ENCODE measurements around the gene MEIS3.

Gene MEIS3

DNA sequence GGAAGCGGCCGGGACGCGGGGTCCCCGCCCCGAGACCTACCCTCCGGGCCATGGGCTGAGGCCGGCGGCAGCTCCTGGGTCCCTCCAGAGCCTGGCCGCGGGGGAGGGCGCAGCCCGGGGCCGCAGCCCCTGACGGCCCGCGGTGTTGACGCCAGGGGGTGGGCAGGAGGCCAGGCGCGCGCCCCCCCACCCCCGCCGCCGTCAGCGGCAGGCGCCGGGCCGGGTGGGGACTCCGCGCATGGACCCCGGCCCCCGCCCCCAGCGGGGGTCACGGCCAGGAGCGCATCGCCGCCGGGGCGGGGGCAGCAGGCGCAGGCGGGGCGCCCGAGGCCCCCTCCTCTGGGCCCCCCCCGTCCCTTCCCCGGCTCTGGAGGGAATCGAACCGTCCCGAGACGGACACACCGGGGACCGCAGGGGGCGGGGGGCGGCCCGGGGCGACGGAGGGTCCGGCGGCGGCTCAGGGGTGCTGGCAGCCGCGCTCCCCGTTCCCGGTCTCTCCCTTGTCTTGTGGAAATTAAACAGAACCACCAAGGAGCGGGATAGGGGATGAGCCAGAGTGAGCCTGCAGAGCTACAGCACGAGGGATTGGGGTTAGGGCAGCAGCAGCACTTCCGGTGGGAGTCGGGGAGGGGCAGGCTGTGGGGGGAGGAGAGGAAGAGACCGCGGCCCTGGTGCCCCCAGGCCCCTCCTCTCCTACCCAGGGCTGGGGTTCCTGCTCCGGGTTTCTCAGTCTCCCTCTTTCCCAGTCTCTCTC lies at the start of gene MEIS3:
Gene MEIS3, minus strand, starts transcription at position 498 of the 754 bp plus-strand sequence. Its CDS starts 446 bp downstream, at position 52.
- Histone ChIP-seq H3K4me1 (ENCODE audit: control insufficient read depth, insufficient read depth, low read length) (peaks cover 9% of the 10 kb centered on the region), H3K4me3 (ENCODE audit: low read depth, low read length) (peak within 1 kb of the TSS; percentile 51), H3K27ac (ENCODE audit: extremely low read depth, low read depth, low read length) (peak within 1 kb of the TSS; percentile 49; the same call in 1 of the 2 replicates), H3K36me3 (ENCODE audit: control insufficient read depth in 2 of 2, insufficient read depth in 1 of 2, low read length in 2 of 2) (peaks cover 0 to 3% of the 10 kb centered on the region in 2 experiments; a peak in 2 of 3 replicates), H3K9me3 (ENCODE audit: control insufficient read depth, insufficient read depth, low read depth, low read length) (no peaks in the 10 kb centered on the region)
- CTCF ChIA-PET: interaction anchor here (1.1 to 1.5 kb wide), 2 partner anchors 28 to 122 kb away, joined by 3 read pairs; no protein-coding TSS in a partner anchor
- POLR2A ChIA-PET: interaction anchor here (1.2 to 1.5 kb wide), 2 partner anchors 9 to 36 kb away, joined by 3 to 8 read pairs; no protein-coding TSS in a partner anchor
- no peak for TF ChIP-seq ZNF239 (tag by site-specific recombination; IDR thresholded peaks at IDR 0.05)
- TF ChIP-seq ZBTB49 (tag by site-specific recombination; IDR thresholded peaks at IDR 0.05; ENCODE audit: low read depth): no peak
- TF ChIP-seq ZBTB8A (tag by site-specific recombination; IDR thresholded peaks at IDR 0.05): no peak
- TF ChIP-seq WT1 (tag by site-specific recombination; IDR thresholded peaks at IDR 0.05): 0 out of 2 replicates have a peak, but pooled peaks have one; percentile 2
- TF ChIP-seq ZXDB (tag by site-specific recombination; IDR thresholded peaks at IDR 0.05): no peak
- no peak for TF ChIP-seq ZFP3 (tag by site-specific recombination; IDR thresholded peaks at IDR 0.05; ENCODE audit: low read depth)
- TF ChIP-seq, protein P1, sequence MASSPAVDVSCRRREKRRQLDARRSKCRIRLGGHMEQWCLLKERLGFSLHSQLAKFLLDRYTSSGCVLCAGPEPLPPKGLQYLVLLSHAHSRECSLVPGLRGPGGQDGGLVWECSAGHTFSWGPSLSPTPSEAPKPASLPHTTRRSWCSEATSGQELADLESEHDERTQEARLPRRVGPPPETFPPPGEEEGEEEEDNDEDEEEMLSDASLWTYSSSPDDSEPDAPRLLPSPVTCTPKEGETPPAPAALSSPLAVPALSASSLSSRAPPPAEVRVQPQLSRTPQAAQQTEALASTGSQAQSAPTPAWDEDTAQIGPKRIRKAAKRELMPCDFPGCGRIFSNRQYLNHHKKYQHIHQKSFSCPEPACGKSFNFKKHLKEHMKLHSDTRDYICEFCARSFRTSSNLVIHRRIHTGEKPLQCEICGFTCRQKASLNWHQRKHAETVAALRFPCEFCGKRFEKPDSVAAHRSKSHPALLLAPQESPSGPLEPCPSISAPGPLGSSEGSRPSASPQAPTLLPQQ (tag by site-specific recombination; IDR thresholded peaks at IDR 0.05): no peak
- no peak for TF ChIP-seq ZNF394 (tag by site-specific recombination; IDR thresholded peaks at IDR 0.05; ENCODE audit: borderline replicate concordance)
- TF ChIP-seq IKZF3 (tag by site-specific recombination; IDR thresholded peaks at IDR 0.05): 0 out of 2 replicates have a peak, but pooled peaks have one; percentile 9
- no peak for TF ChIP-seq ZNF707 (tag by site-specific recombination; IDR thresholded peaks at IDR 0.05)
- TF ChIP-seq ZFHX2 (tag by site-specific recombination; conservative IDR thresholded peaks at IDR 0.05): peak; percentile 32; the same call in 1 of the 2 replicates
- TF ChIP-seq ZSCAN23 (tag by site-specific recombination; IDR thresholded peaks at IDR 0.05): no peak
- no peak for TF ChIP-seq ZNF391 (tag by site-specific recombination; IDR thresholded peaks at IDR 0.05; ENCODE audit: borderline replicate concordance, low read depth)
- TF ChIP-seq, protein P2, sequence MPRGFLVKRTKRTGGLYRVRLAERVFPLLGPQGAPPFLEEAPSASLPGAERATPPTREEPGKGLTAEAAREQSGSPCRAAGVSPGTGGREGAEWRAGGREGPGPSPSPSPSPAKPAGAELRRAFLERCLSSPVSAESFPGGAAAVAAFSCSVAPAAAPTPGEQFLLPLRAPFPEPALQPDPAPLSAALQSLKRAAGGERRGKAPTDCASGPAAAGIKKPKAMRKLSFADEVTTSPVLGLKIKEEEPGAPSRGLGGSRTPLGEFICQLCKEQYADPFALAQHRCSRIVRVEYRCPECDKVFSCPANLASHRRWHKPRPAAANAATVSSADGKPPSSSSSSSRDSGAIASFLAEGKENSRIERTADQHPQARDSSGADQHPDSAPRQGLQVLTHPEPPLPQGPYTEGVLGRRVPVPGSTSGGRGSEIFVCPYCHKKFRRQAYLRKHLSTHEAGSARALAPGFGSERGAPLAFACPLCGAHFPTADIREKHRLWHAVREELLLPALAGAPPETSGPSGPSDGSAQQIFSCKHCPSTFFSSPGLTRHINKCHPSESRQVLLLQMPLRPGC (tag by site-specific recombination; IDR thresholded peaks at IDR 0.05): no peak
- no peak for TF ChIP-seq ZNF341 (tag by site-specific recombination; IDR thresholded peaks at IDR 0.05; ENCODE audit: low read depth)
- TF ChIP-seq ZNF549 (tag by site-specific recombination; IDR thresholded peaks at IDR 0.05): no peak
- no peak for TF ChIP-seq ZNF350 (tag by site-specific recombination; IDR thresholded peaks at IDR 0.05)
- no peak for TF ChIP-seq KLF7 (tag by site-specific recombination; IDR thresholded peaks at IDR 0.05; ENCODE audit: borderline replicate concordance)
- TF ChIP-seq, protein P3, sequence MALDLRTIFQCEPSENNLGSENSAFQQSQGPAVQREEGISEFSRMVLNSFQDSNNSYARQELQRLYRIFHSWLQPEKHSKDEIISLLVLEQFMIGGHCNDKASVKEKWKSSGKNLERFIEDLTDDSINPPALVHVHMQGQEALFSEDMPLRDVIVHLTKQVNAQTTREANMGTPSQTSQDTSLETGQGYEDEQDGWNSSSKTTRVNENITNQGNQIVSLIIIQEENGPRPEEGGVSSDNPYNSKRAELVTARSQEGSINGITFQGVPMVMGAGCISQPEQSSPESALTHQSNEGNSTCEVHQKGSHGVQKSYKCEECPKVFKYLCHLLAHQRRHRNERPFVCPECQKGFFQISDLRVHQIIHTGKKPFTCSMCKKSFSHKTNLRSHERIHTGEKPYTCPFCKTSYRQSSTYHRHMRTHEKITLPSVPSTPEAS (tag by site-specific recombination; IDR thresholded peaks at IDR 0.05): no peak
- TF ChIP-seq GLIS1 (tag by site-specific recombination; IDR thresholded peaks at IDR 0.05): peak; percentile 54; the same call in 1 of the 2 replicates
- TF ChIP-seq, protein P4, sequence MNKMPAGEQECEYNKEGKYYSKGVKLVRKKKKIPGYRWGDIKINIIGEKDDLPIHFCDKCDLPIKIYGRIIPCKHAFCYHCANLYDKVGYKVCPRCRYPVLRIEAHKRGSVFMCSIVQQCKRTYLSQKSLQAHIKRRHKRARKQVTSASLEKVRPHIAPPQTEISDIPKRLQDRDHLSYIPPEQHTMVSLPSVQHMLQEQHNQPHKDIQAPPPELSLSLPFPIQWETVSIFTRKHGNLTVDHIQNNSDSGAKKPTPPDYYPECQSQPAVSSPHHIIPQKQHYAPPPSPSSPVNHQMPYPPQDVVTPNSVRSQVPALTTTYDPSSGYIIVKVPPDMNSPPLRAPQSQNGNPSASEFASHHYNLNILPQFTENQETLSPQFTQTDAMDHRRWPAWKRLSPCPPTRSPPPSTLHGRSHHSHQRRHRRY (tag by site-specific recombination; IDR thresholded peaks at IDR 0.05): no peak
- TF ChIP-seq ZNF571 (tag by site-specific recombination; IDR thresholded peaks at IDR 0.05): no peak
- no peak for TF ChIP-seq ZNF112 (tag by site-specific recombination; IDR thresholded peaks at IDR 0.05)
- TF ChIP-seq RBAK (tag by site-specific recombination; IDR thresholded peaks at IDR 0.05): no peak
- no peak for TF ChIP-seq ZNF292 (tag by site-specific recombination; IDR thresholded peaks at IDR 0.05; ENCODE audit: borderline replicate concordance, low read depth)
- no peak for TF ChIP-seq ZNF777 (tag by site-specific recombination; IDR thresholded peaks at IDR 0.05; ENCODE audit: borderline replicate concordance)
- TF ChIP-seq SP3 (tag by site-specific recombination; IDR thresholded peaks at IDR 0.05): no peak
- TF ChIP-seq KLF10 (tag by site-specific recombination; IDR thresholded peaks at IDR 0.05): no peak
- TF ChIP-seq, protein P5, sequence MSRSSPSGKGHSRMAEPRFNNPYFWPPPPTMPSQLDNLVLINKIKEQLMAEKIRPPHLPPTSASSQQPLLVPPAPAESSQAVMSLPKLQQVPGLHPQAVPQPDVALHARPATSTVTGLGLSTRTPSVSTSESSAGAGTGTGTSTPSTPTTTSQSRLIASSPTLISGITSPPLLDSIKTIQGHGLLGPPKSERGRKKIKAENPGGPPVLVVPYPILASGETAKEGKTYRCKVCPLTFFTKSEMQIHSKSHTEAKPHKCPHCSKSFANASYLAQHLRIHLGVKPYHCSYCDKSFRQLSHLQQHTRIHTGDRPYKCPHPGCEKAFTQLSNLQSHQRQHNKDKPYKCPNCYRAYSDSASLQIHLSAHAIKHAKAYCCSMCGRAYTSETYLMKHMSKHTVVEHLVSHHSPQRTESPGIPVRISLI (tag by site-specific recombination; IDR thresholded peaks at IDR 0.05): no peak

Data from HEK293 (cell line).